D341Med (cell line): ENCODE measurements around the gene PTCD3.

Experiments
- DNase-seq: peaks from one replicate; pipeline ENCODE4 v3.0.0; 2012; ENCODE audit warnings: low spot score

The PTCD3 gene

DNA sequence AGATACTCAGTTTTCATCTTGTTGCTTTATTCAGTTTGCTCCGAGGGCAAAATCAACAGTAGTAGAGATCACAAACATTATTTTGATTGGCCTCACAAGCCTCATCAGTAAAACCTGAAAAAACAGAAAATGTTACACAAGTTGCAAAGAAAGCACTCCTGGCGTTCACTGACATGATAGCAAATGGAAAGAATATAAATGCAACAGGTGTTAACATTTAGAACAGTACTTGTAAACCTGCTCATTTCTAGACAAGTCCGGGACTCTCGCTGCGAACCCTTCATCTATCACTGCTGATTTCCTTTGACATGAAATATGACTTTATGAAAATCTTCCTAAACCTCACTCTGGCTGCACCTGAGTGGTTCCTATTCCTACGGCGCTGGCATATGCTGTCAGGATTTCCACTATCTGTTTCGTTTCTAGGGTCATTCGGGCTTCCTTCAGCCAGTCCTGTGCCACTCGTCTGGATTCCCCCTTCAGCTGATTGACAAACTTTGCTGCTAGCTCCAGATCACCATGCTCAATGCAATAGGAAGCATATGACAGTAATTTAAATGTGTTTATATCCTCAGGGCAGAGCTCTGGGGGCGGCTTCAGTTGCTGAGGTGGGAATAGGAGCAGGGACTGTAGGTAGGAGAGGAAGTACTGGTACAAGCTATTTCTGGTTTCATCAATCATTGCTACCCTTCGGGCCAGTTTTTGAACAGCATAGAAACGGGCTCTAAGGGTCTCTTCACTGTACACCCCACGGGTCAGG lies 38.1 kb downstream of the PTCD3 start:
- no peak for DNase-seq

GRCh38 chr2:86147793-86148192 lies 41.8 kb downstream of the PTCD3 start:
- no peak for DNase-seq

DNA sequence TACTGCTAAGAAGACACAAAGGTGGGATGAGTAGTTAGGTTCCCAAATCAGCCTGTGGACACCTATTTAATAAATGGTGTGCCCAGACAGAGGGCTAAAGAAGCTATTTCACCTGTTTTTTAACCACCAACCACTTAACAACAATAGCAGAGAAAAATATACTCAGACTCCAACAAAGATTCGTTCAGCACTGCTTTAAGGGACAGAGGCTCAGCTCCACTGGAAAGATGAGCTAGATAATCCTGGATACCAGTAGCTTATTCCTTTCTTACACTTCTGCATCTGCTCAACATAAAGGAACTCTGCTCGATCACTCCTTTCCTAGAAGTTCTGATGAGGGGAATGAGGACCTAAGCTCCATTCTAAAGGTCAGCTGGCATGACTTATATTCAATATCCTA lies 44.5 kb downstream of the PTCD3 start:
- DNase-seq, result no peak

DNA sequence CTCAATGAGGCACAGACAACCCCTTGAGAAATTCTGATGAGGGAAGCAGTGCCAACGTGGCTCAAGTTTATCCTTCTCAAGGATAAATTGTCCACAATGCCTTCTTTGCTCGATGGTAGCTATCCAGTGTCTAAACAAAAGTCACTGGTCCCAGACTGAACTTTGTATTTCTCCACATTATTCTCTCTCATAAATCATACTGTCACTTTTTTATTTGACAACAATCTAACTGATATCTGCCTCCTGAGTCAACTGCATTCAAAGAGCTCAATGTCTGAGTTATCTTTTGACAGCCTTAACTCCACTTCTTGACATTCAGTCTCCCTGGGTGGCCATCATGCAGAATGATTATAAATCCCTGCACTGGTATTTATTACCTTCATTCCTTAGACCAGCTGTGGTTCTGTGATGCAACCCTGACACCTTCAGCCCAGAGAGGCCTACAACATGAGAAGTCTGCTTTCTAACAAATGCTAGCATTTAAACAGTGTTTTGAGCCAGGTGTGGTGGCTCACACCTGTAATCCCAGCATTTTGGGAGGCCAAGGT lies 51.0 kb downstream of the PTCD3 start:
- DNase-seq, result no peak

GRCh38 chr2:86158286-86158685 lies 52.3 kb downstream of the PTCD3 start:
- no peak for DNase-seq

- DNase-seq, result no peak
Observed at GRCh38 chr2:86160156-86160952, 54.3 kb downstream of the PTCD3 start.

- DNase-seq, result no peak
Observed at GRCh38 chr2:86170449-86170848, 64.4 kb downstream of the PTCD3 start.

- DNase-seq, result no peak
Observed at GRCh38 chr2:86171295-86171694, 65.3 kb downstream of the PTCD3 start.

- DNase-seq, result no peak
Observed at GRCh38 chr2:86172610-86173009, 66.6 kb downstream of the PTCD3 start.

DNA sequence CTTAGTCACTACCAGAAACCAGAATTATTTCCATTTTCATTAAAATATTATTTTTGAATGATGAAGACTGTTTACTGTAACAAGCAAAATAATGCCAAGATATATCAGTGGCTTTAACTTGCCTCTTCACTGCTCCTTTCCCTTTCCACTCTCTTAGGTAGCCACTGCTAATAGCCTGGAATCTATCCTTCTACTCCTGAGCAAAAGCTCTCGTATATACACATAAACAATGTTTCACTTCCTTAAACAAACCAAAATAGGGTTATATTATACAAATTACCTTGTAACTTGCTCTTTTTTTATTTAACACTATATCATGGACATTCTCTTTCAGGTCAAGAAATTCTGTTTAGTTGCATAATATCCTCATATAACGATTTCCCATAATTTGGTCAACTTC lies 68.4 kb downstream of the PTCD3 start:
- DNase-seq, result no peak

- no peak for DNase-seq
Observed at GRCh38 chr2:86175828-86176227, 69.8 kb downstream of the PTCD3 start.

DNA sequence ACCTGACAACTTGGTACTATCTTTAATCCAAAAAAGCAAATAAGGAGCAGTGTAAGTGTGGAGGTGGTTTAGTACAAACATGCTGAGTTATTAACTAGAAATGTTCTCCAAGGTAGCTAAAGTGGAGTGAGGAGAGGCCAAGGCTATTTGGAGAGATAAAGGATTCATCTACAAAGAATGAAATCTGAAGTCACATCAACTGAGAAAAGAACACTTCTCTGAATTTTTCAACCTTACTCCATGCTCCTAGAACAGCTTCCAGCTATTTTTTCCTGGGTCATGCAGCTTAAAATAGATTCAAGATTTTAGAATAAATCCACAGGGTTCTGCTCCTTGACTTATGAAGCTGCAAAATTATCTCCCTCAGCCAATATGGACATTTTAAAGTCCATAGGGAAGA lies 70.6 kb downstream of the PTCD3 start:
- no peak for DNase-seq

GRCh38 chr2:86185517-86186212 lies 79.6 kb downstream of the PTCD3 start:
- DNase-seq, result no peak

GRCh38 chr2:86186431-86186830 lies 80.4 kb downstream of the PTCD3 start:
- DNase-seq, result no peak

DNA sequence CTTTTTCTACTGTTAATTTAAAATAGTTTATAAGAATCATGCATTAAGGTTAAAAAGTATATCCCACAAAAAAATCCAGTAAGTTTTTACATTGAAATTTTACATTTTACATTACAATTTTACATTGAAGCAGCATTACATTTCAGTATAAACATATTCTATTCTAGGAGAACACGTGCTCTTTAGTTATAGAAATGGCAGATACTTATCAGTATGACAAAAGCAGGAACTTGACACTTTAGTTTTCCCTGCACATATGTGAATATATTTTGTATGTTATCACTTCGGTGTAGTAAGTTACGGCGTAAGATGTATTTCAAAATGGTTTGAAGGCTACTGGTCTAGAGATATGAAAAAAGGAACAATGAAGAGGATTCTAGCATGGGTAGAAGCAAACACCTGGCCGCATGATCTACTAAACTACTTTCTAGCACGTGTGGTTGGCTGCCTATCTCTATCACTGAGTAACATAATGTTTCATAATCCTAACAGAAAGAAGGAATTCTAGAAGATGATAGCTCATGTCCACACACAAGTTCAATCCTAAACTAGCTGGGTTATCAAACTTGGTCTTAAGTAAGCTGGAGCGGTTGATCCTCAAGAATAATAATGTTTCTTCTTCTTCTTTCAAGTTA lies 83.9 kb downstream of the PTCD3 start:
- DNase-seq, result no peak
